Sigmoid colon (tissue), 7 donors: ENCODE results near the gene FPR2. TPM values are rescaled to one million over a fixed set of nuclear protein-coding genes. Genes with fewer than 3 reads are reported as not detected.

ENCODE experiments used
- DNase-seq: peaks from one replicate; pipeline ENCODE4 v3.0.0-alpha.2; 2019
- H3K27ac ChIP-seq, 4 donors: fragments of 200-600 bp; sonication (generic); one replicate each; pipeline ENCODE4 v1.5.1; 2016 to 2019; ENCODE audit warnings: mild to moderate bottlenecking in 1 of 4
- H3K27me3 ChIP-seq, 3 donors: fragments of 200-600 bp; sonication (generic); one replicate each; pipeline ENCODE4 v1.5.1; 2019; ENCODE audit warnings: mild to moderate bottlenecking in 1 of 3
- H3K36me3 ChIP-seq, 4 donors: fragments of 200-600 bp; sonication (generic); one replicate each; pipeline ENCODE4 v1.5.1; 2016 to 2019
- H3K4me1 ChIP-seq, 4 donors: fragments of 200-600 bp; sonication (generic); one replicate each; pipeline ENCODE4 v1.5.1; 2017 to 2019
- H3K4me3 ChIP-seq, 4 donors: fragments of 200-600 bp; sonication (generic); one replicate each; pipeline ENCODE4 v1.5.1; 2017 to 2019; ENCODE audit warnings: mild to moderate bottlenecking in 2 of 4, moderate library complexity in 1 of 4
- H3K9me3 ChIP-seq, 4 donors: fragments of 200-600 bp in 3 of 4; sonication (generic) in 3 of 4; one replicate each; pipeline versions ENCODE4 v1.5.1 to v1.6.1; 2013 to 2019
- CTCF ChIP-seq, 4 experiments: fragments of 450-650 bp in 3 of 4; fragments of 200-600 bp in 1 of 4; IDR thresholded peaks; one replicate each; pipeline ENCODE4 v1.5.1; 2016 to 2019; ENCODE audit warnings: antibody characterized with exemption in 4 of 4, mild to moderate bottlenecking in 3 of 4, moderate library complexity in 2 of 4
- EP300 ChIP-seq, 4 donors: sonication (generic); formaldehyde crosslinking; IDR thresholded peaks; one replicate each; pipeline ENCODE4 v1.6.1; 2017; ENCODE audit warnings: antibody characterized with exemption in 4 of 4
- POLR2A ChIP-seq, 2 donors: fragments of 450-650 bp; IDR thresholded peaks; one replicate each; pipeline ENCODE4 v1.6.1; 2016; ENCODE audit warnings: antibody characterized with exemption in 2 of 2, mild to moderate bottlenecking in 2 of 2, moderate library complexity in 2 of 2
- POLR2AphosphoS5 ChIP-seq, 4 donors: sonication (generic); formaldehyde crosslinking; IDR thresholded peaks; one replicate each; pipeline ENCODE4 v1.6.1; 2017; ENCODE audit warnings: antibody characterized with exemption in 4 of 4
- WGBS, 2 donors: extraction: QIAGEN DNeasy Blood & Tissue Kit; methylation state at CpG; one replicate each; pipeline ENCODE4 v1.1.7; 2013; 5-methylcytosine and 5-hydroxymethylcytosine counted together
- intact Hi-C: fragments of 100-400 bp; cut with DNase I; formaldehyde crosslinking; loops from one replicate; pipeline ENCODE4 v1.15.1; 2023
- polyA plus RNA-seq, 3 donors: library from polyadenylated mRNA; stranded (reverse); fragments of 200-250 nt; gene quantifications; one replicate each; pipeline ENCODE4 v1.2.3, GENCODE V29; 2013
- total RNA-seq, 4 donors: library from RNA; depleted of rRNA; stranded (reverse); fragments of >200 nt; gene quantifications; one replicate each; pipeline ENCODE4 v1.1.0, GENCODE V29; 2016
- donor health status: healthy with polysubstance abuse.
- donor health status: Bipolar disorder and iron deficiency.
- donor health status: healthy.

Gene FPR2
- total and polyA plus RNA-seq, 7 donors: 0.36 to 3.7 (median 1.3) TPM; not detected in 1

GRCh38 chr19:51789061-51789795 is 28.2 kb downstream of the FPR2 start:
- H3K9me3 ChIP-seq: no peaks in the 10 kb centered on the region
- H3K27me3 ChIP-seq: no peaks in the 10 kb centered on the region
- DNase-seq: no peak
- TF ChIP-seq CTCF (IDR thresholded peaks at IDR 0.05) (no peak), POLR2AphosphoS5 (IDR thresholded peaks at IDR 0.05) (no peak), EP300 (IDR thresholded peaks at IDR 0.05) (no peak), POLR2A (IDR thresholded peaks at IDR 0.05) (no peak)
- H3K4me3 ChIP-seq: no peak overlapping the region
- WGBS, 2 donors: 81 to 82% methylated on average over 6 of the region's 6 CpGs
- no peaks in the 10 kb centered on the region for H3K36me3 ChIP-seq
- no peaks in the 10 kb centered on the region for H3K4me1 ChIP-seq
- intact Hi-C loops: no loop called here
- peak overlapping the region in 1 of 4 donors; percentile 5 for H3K27ac ChIP-seq

- H3K36me3 ChIP-seq: no peaks in the 10 kb centered on the region
- no peaks in the 10 kb centered on the region for H3K4me1 ChIP-seq
- intact Hi-C loops: no loop called here
- H3K27ac ChIP-seq: no peak overlapping the region
- TF ChIP-seq POLR2A (IDR thresholded peaks at IDR 0.05) (no peak), POLR2AphosphoS5 (IDR thresholded peaks at IDR 0.05) (no peak), EP300 (IDR thresholded peaks at IDR 0.05) (no peak), CTCF (IDR thresholded peaks at IDR 0.05) (no peak)
- no peak overlapping the region for H3K4me3 ChIP-seq
- no peaks in the 10 kb centered on the region for H3K27me3 ChIP-seq
- no peaks in the 10 kb centered on the region for H3K9me3 ChIP-seq
- 57 to 72% methylated on average over 2 of the region's 2 CpGs for WGBS, 2 donors
- no peak for DNase-seq
These were observed 32.0 kb downstream of the FPR2 start for GRCh38 chr19:51792932-51793331.

GRCh38 chr19:51793994-51794393 is 33.0 kb downstream of the FPR2 start:
- no peak overlapping the region for H3K27ac ChIP-seq
- peaks cover 0 to 9% (median 1%) of the 10 kb centered on the region in 4 donors for H3K4me1 ChIP-seq
- H3K4me3 ChIP-seq: no peak overlapping the region
- intact Hi-C loops: no loop called here
- H3K36me3 ChIP-seq: no peaks in the 10 kb centered on the region
- no peaks in the 10 kb centered on the region for H3K9me3 ChIP-seq
- no peaks in the 10 kb centered on the region for H3K27me3 ChIP-seq
- no peak for TF ChIP-seq POLR2A (IDR thresholded peaks at IDR 0.05)
- TF ChIP-seq EP300 (IDR thresholded peaks at IDR 0.05): no peak
- TF ChIP-seq CTCF (IDR thresholded peaks at IDR 0.05): no peak
- TF ChIP-seq POLR2AphosphoS5 (IDR thresholded peaks at IDR 0.05): no peak
- 76 to 84% methylated on average over 2 of the region's 2 CpGs for WGBS, 2 donors
- DNase-seq: no peak

GRCh38 chr19:51794885-51795490 is 34.0 kb downstream of the FPR2 start, which contains the start of gene FPR3:
Gene FPR3, plus strand, starts transcription at chr19:51795157. Its CDS starts 28,592 bp downstream, at chr19:51823749.
- whole genome bisulfite sequencing, 2 donors: 60 to 64% methylated on average over 2 of the region's 2 CpGs
- H3K4me3 ChIP-seq: peak within 1 kb of the TSS in 1 of 4 donors; percentile 33
- H3K27me3 ChIP-seq: no peaks in the 10 kb centered on the region
- H3K27ac ChIP-seq: peak within 1 kb of the TSS in 2 of 4 donors; percentile 32 to 43
- H3K36me3 ChIP-seq: no peaks in the 10 kb centered on the region
- no peaks in the 10 kb centered on the region for H3K9me3 ChIP-seq
- intact Hi-C loops: no loop called here
- TF ChIP-seq CTCF (IDR thresholded peaks at IDR 0.05) (no peak), POLR2A (IDR thresholded peaks at IDR 0.05) (no peak), POLR2AphosphoS5 (IDR thresholded peaks at IDR 0.05) (peak in 2 of 4 donors; percentile 28 to 31), EP300 (IDR thresholded peaks at IDR 0.05) (no peak)
- peaks cover 0 to 18% (median 9%) of the 10 kb centered on the region in 4 donors for H3K4me1 ChIP-seq
- DNase-seq: no peak
